DOHH2 (cell line): ENCODE data around the gene SEC14L1.

Experiments used
- EZH2phosphoT487 ChIP-seq: fragments of 200-600 bp; sonication (generic); IDR thresholded peaks from 2 replicates; pipeline ENCODE4 v1.6.1; 2017; ENCODE audit warnings: borderline replicate concordance, mild to moderate bottlenecking, antibody characterized with exemption, low read length, moderate library complexity, mixed read lengths
- TF ChIP-seq, protein P1 (sequence below): fragments of 200-600 bp; sonication (generic); IDR thresholded peaks from one replicate; pipeline ENCODE4 v1.5.1; 2014; ENCODE audit warnings: antibody characterized with exemption, mild to moderate bottlenecking, low read depth, low read length; ENCODE audit not compliant: poor library complexity, severe bottlenecking

DNA sequence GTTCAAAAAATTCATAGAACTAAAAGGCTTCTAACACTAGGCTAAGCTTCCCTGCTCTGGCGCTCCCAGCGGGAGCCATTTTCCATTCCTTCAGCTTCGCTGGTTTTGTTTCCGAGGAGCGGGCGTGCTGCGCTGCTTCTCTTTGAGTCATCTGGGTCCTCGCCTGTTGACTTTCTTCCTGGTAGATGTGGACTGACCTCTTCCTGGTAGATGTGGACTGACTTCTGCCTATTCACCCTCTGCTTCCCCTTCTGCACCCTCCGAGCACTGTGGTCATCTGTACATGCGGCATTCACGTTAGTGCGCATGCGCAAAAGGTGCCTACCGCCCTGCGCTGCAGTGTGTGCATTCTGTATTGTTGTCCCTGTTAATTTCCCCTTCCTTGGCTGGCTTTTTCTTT is 40.8 kb upstream of the SEC14L1 start:
- TF ChIP-seq, protein P1, sequence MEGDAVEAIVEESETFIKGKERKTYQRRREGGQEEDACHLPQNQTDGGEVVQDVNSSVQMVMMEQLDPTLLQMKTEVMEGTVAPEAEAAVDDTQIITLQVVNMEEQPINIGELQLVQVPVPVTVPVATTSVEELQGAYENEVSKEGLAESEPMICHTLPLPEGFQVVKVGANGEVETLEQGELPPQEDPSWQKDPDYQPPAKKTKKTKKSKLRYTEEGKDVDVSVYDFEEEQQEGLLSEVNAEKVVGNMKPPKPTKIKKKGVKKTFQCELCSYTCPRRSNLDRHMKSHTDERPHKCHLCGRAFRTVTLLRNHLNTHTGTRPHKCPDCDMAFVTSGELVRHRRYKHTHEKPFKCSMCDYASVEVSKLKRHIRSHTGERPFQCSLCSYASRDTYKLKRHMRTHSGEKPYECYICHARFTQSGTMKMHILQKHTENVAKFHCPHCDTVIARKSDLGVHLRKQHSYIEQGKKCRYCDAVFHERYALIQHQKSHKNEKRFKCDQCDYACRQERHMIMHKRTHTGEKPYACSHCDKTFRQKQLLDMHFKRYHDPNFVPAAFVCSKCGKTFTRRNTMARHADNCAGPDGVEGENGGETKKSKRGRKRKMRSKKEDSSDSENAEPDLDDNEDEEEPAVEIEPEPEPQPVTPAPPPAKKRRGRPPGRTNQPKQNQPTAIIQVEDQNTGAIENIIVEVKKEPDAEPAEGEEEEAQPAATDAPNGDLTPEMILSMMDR = no peak
- TF ChIP-seq EZH2phosphoT487 = no peak
